Fibroblast of peridontal ligament (primary cell): ENCODE data around the gene NFKB1.
A peak's percentile ranks its signal among the peaks of the same experiment; 100 is the strongest.
"Not testable (repeated sequence)": the region's sequence is repeated elsewhere in the genome, so short reads cannot be mapped to it uniquely, and the experiment has no call there.

Experiments used
- DNase-seq: peaks from one replicate; pipeline ENCODE4 v3.0.0-alpha.2; 2010; ENCODE audit errors: extremely low read depth

Gene NFKB1

DNA sequence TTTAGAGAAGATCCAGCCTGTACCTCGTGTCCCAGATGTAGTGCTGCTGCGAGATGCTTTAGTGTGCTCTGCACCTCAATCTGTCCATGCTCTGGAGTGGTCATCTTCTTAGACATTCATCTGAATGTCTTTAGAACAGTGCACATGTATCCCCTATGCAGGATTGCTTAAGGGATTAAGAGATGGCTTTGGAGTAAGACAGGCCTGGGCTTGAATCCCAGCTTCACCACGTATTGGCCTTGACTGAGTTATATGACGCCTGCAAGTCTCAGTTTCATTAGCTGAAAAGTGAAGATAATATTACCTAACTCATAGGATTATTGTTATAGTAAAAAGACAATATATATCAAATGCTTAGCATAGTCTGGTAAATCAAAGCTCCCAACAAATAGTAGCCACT, 98.3 kb downstream of the NFKB1 start:
- no peak for DNase-seq

DNA sequence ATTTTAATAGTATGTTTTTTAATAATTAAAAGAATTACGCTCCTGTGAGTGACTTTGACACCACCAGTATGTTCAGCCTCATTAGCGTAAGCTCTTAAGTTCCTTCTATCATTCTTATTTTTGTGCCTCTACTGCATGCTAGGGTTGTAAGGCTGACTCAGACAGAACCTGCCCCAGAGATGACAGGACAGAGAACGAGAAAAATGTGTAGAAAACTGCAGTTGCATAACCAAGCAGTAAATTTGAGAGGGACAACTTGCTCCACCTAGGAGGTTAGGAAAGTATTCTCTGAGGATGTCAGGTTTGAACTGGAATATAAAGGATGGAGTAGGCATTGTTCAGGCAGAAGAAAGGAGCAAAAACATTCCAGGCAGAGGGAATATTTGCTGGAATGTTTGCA, 98.7 kb downstream of the NFKB1 start:
- DNase-seq, result no peak

DNA sequence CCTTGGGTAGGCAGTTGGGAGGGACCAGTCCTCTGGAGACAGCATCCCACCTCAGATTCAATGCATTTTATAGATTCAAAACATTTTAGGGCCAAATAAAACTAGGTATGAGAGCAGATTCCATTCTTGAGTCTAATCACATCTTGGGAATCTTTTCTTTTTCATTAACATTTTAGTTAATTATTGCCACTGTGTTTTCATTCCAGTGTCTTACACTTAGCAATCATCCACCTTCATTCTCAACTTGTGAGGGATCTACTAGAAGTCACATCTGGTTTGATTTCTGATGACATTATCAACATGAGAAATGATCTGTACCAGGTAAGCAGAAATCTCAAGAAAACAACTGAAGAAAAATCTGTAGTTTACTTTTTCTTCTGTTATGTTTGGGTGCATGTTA, 99.5 kb downstream of the NFKB1 start:
- DNase-seq, result no peak

DNA sequence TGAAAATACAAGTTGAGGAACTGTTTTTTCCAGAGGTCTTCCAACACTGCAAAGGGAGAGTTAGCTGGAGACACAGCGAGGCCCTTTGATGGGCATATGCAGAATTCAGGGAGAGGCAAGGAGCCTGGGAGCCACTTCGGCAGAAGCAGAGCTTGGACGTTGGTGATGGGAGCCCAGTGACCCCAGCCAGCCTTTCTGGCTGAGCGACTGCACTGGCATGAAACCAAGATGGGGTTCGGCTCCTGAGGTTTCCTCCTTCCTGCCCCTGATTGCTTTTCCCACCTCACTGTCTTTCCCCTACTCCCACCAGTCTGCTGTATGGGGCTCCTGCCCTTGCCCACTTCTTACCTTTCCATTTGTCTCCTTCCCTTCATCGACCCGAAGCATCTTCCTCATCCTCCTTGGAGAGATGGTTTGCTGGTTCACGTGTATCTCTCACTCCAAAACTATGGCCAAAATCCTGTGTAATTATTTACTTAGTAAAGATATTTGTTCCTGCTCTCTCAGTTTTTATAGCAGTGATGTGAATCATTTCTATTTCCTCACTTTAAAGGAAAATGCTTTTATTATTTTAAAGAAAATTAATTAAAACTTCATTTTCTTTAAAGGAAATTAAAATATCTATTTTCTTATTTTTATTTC, 100.5 kb downstream of the NFKB1 start:
- no peak for DNase-seq

DNA sequence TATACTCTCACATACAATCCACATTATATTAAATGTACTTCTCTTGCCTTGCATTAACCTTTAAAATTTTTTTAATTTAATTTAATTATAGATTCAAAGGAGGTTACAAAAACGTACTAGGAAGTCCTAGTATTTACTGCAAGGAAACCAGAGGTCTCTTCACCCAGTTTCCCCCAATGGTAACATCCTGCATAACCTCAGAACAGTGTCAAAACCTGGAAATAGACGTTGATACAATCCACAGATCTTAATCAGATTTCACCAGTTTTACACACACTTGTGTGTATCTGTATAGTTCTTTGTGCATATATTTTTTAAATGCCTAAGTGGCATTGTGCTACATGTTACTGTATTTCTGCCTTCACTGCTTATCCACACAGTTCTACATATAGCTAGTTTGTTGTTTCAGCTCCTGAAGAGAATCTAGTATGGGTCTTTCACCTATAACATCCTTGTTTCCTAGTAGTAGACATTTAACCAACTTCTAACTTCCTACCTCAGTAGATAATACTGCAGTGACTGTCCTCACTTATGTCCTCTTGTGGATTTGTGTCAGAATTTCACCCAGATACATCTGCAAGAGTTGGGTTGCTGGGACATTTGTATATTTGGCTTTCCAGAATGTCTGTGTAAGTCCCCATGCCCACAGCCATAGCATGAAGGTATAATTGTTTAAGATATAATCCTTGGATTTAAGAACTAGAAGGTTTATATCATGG, 103.2 kb downstream of the NFKB1 start:
- no peak for DNase-seq

DNA sequence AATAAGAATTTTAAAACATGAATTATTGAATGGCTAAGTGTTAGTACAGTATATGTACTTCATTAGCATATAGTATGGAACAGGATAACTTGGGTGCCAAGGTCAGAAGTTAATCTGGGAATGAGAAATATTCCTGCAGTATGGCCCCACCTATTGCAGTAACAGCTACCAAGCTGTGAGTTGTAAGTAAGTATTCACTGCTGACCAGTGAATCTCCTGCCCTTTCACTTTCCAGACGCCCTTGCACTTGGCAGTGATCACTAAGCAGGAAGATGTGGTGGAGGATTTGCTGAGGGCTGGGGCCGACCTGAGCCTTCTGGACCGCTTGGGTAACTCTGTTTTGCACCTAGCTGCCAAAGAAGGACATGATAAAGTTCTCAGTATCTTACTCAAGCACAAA, 105.1 kb downstream of the NFKB1 start:
- DNase-seq, result no peak

DNA sequence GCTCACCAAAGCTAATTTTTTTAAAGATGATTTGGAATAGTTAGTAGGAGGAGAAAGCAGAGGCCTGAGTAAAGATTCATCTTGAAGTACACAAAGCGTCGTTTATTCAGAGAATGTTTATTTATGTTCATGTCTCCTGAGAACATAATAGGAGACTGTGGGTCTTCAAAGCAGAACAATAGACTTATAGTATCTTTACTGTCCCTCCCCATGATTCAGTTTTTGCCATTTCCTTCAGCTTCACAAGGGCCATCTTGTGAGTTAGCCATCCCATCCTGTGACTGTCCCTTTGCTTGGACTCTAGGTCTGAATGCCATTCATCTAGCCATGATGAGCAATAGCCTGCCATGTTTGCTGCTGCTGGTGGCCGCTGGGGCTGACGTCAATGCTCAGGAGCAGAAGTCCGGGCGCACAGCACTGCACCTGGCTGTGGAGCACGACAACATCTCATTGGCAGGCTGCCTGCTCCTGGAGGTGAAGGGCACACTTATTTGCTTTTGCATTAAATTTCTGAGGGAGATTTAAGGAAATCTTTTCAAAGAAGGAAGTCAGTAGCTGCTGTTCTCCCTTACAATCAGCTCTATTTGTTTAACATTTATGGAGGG, 105.8 kb downstream of the NFKB1 start:
- no peak for DNase-seq

DNA sequence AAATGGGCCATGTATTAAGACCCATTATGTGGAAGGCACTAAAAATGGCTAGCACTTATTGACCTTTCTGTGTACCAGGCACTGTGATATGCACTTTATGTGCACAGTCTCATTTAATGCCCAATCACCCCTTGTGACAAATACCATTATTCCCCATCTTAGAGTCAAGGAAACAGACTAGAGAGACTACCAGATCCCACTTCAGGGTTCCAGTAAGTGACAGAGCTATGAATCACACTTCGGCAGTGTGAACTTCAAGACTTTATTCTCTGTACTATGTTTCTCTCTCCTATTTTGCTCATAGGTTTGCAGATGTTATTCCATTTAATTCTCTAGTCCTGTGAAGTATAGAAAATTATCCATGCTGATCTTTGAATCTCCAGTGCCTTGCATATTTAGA, 107.0 kb downstream of the NFKB1 start:
- peak; percentile 12 for DNase-seq

DNA sequence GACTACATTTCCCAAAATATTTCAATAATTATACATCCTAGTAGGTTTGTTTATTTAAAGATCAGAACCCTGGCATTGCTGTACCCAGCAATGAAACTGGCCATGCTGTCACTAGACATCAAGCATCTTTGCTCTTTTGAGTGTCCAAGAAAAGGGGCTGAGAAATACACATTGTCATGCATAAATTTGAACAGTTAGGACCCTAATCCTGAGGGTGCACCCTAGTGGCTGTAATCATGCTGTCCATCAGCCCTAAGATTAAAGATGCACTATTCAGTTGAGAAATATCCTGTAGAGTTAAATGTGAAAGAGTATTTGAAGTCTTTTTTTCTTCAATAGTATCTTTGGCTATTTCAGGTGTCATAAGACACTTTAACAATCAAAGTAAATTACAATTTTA, 108.8 kb downstream of the NFKB1 start:
- DNase-seq, result peak; percentile 33

DNA sequence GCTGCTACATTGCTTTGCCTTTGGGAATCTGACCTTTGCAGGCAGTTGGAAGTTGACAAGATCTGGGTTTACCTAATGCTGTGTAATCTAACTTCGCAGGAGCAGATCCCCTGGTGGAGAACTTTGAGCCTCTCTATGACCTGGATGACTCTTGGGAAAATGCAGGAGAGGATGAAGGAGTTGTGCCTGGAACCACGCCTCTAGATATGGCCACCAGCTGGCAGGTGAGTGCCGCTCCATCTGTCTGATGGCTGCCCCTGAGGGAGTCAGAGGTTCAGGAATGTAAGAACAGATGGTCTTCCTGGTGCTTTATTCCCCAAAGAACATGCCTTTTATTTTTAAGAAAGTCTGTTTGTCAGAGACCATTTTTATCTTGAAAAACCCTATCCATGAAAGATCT, 109.3 kb downstream of the NFKB1 start:
- DNase-seq, result no peak

DNA sequence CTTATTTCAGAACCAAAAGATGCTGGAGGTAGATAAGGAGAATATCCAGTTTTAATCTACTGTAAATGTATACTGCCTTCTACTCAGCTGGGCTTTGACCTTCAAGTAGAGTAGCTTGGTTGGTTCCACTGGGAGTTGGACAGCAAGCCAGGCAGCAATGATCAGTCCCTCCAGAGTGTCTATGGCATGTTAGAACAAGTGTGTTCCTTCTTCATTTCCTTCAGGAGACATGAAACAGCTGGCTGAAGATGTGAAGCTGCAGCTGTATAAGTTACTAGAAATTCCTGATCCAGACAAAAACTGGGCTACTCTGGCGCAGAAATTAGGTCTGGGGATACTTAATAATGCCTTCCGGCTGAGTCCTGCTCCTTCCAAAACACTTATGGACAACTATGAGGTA, 111.1 kb downstream of the NFKB1 start:
- no peak for DNase-seq

DNA sequence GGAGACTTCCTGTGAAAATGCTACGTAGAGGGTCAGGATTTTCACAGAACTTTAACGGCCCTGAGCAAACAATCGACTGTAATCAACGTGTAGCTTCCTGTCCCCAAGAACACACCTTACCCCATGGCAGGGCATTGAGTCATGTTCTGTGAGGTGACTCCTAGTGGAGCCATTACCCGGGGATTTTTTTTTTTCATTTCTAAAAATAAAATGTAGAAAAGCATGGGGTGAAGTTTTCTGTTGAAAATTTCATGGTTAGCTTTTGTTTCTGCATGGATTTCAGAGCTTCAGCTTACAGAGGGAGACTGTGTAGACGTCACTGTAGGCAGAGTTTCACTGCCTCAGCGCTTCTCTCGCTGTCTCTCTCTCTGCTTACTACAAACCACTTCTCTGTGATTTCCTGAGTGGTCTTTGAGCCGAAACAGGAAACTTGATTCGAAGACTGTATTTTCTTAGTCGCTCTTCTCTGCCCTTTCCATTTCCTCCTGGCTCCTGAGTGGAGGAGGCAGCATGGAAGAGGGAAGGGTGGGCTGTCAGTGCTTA, 111.7 kb downstream of the NFKB1 start:
- DNase-seq, result no peak

DNA sequence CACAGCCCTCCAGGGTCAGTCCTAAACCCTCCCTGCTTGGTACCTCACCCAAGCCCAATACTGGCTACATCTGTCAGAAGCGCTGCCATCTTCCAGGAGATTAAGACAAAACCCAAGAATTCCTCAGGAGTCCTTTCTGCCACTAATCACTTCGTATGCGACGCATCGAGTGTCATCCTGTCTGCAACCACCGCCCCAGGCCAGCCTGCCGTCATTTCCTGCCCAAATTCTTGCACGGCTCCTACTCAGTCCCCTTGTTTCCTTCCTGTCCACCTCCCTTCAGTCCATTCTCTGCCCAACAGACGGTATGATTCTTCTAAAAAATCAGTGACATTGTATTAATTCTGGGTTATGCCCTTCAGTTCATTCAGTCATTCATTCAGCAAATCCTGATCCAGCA, 113.6 kb downstream of the NFKB1 start:
- no peak for DNase-seq

DNA sequence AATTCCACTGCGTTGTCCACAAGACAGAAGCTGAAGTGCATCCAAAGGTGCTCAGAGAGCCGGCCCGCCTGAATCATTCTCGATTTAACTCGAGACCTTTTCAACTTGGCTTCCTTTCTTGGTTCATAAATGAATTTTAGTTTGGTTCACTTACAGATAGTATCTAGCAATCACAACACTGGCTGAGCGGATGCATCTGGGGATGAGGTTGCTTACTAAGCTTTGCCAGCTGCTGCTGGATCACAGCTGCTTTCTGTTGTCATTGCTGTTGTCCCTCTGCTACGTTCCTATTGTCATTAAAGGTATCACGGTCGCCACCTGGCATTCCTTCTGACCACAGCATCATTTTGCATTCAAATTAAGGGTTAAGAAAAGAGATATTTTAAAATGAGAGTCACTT, 115.5 kb downstream of the NFKB1 start:
- no peak for DNase-seq

DNA sequence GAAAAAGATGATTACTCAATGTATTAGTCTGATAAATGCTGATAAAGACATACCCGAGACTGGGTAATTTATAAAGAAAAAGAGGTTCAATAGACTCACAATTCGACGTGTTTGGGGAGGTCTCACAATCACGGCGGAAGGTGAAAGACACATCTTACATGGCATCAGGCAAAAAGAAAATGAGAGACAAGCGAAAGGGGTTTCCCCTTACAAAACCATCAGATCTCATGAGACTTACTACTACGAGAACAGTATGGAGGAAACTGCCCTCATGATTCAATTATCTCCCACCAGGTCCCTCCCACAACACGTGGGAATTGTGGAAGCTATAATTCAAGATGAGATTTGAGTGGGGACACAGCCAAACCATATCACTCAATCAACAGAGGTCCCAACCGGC, 117.9 kb downstream of the NFKB1 start:
- DNase-seq, result not testable (repeated sequence)

DNA sequence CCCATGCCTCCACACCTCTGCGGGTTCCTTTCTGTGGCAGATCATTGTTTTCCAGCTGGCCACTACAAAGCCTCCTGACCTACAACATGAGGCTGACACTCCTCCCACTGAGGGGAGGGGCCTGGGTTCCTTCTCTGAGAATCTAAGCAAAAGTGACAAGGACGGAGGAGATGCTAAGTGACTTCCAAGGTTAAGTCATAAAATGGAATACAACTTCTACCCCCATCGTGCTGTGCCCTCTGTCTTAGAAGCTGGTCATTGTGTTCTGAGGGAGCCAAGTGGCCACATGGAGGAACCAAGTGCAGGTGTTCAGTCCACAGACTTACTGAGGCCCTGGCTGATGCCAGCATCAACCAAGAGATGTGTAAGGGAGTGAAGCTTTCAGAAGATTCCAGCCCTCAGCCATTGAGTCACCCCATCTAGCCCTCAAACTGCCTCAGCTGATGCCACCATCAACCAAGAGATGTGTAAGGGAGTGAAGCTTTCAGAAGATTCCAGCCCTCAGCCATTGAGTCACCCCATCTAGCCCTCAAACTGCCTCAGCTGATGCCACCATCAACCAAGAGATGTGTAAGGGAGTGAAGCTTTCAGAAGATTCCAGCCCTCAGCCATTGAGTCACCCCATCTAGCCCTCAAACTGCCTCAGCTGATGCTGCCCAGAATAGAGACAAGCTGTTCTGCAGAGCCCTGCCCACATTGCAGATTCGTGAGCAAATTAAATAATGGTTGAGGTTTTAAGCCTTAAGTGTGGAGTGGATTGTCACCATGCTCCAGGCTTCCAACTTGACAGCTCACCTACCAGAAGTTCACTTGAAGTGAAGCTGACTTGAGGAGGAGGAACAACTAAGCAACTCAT, 118.8 kb downstream of the NFKB1 start:
- DNase-seq, result peak; percentile 46

DNA sequence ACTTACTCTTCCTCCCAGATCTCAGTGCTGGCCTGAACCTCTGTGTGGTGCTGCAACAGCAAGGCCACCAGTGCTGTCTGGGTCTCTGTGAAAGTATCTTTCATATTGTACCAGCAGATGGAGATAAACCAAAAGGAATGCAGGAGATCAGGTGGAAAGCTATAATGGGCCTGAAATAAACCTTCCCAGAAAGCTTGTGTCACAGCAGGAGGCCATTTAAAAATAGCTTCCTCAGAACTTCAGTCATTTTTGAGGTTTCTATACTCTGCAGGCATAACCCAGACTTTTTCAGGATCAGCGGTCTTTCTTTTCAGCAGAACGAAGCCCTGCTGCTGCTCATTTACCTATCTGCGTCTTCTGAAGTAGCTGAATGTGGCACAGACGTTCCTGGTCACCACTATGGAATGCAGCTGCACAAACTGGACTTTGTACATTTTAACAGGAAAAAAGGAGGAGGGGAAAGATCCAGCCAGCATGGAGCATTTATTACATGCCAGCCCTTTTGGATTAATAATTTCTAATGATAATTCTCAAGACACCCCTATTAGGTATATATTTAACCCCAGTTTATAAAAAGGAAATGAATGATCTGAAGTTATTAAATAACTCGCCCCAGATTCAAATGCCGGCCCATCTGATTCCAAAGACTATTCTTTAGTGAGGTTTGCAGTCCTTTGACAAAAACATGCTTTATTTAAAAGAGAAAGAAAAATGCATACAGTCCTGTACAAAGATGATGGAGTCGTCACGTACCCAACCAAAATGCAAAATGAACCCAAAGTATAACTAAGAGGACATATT, 119.7 kb downstream of the NFKB1 start:
- DNase-seq, result peak; percentile 85

DNA sequence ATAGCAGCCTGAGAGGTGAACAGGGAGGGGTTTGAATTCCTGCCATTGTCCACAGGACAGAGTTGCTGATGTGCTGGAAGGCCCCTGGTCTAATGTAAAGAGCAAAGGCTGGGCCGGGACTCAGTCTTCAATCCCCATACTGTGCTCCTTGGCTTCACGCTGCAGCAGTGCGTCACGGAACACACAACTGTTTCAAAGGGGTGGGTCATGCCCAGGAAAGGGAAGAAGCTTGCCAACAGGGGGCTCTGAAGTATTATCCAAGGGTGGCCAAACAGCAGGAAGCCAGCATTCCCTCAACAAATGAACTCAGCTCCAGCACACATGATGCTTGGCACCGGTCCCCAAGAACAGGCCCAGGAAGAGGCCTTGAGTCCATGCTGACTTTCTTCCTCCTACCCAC, 122.5 kb downstream of the NFKB1 start:
- DNase-seq, result peak; percentile 11

DNA sequence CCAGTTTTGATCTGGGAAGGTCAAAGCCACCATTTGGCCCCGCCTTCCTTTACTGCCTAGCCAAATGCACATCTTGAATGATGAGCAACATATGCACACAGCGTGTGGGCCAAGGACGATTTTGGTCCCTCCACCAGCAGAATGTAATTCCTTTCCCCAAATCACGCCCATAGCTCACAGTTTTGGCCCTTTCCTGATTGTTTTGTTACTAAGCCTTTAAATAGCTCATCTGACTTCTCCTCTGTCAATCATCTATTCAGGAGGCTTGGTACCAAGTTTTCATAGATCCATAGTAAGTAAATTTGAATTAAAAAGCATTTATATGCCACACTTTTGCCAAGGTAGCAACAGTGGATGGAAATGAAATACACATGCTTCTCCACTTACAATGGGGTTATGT, 123.3 kb downstream of the NFKB1 start:
- DNase-seq, result no peak

DNA sequence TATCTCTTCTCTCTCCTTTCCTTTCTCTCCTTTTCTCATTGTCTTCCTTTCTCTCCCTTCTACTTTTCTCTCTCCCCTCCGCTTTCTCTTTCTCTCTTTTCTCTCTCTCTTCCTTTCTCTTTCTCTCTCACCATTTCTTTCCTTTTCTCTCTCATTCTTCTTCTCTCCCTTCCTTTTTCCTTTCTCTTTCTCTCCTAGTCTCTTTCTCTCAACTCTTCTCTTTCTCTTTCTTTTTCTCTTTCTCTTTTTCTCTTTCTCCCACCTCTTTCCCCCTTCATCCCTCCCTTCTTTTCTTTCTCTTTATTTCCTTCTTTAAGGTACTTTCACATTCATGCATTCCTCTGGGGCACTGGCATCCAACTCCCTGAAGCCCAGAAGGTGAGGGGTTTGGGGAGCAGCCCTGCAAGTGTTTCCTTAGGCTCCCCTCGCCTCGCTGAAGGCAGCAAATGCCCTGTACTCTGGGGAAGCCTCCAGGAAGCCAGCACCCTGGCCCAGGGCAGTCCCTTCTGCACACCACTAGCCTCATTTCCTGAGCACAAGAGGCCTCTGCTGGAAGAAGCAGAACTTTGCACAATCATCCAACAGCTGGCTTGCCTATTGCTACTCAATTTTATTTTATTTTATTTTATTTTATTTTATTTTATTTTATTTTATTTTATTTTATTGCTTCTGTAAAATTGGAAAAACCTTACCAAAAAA, 124.2 kb downstream of the NFKB1 start:
- peak; percentile 54 for DNase-seq
